ENCODE data around the gene CCDC192.

Gene CCDC192

DNA sequence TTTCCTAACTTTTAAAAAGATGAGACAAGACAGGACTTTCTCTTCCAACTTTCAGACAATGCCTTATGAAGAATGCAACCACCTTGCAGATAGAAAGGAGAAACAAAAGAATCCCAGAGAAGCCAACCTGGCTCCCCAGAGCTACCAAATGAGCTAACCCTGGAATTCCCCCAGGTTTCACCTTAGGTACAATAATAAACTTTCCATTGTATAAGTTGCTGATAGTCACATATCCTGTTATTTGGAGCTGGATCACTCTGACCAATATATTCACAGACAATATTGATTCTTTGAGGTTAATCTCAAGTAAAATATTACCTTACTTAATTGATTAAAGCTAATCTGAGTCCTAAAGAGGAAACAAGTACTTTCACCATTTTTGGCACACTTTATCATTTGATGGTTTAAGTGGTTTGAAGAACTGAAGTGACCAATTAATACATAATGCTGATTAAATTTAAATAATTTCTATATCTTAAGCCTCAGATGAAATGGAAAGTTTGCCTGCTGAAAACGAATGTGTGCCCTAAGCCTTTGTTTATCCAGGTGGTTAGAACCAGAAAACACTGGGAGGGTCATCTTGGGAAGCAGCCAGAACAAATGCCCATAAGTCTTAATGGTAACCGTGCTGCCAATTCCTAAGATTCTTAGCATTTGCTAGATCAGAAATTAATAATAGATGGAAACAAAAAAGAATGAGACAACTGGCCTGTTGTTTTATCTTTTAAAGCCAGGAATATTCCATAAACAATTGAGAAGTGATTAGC is 220.8 kb downstream of the CCDC192 start:
- H3K4me3 ChIP-seq (ENCODE audit: extremely low read depth, insufficient read depth, low read length, poor library complexity, severe bottlenecking), result no peak overlapping the region
- H3K4me1 ChIP-seq (ENCODE audit: control insufficient read depth, insufficient read depth, low read length, poor library complexity, severe bottlenecking), result no peaks in the 10 kb centered on the region
- 29 to 67% methylated on average over 1 of the region's 2 CpGs for WGBS, 2 experiments (ENCODE audit: insufficient coverage in 2 of 2)
- no peaks in the 10 kb centered on the region for H3K36me3 ChIP-seq (ENCODE audit: control insufficient read depth, insufficient read depth, low read length)
- no peak overlapping the region for H3K27ac ChIP-seq (ENCODE audit: low read depth, low read length, severe bottlenecking)
- no peaks in the 10 kb centered on the region for H3K9me3 ChIP-seq (ENCODE audit: control insufficient read depth, low read length)

DNA sequence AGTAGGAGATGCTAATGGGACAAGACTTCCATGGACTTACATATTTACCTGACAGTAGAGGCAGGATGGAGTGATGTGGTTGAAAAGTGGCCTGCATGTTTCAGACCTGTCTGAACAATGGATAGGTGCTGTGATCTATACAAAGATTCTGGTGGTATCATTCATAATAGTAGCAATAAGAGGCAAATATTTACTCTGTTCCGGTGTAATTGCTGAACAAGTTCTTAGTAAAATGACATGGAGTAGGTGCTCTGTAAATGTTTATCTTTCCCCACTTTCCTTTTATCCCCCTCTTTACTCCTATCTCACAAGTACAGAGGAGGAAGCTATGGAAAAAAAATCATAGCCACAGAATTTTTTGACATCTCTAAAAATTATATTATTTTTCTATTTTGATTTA is 221.4 kb downstream of the CCDC192 start:
- WGBS, 2 experiments (ENCODE audit: insufficient coverage in 2 of 2), result no CpG with 5 or more reads among the region's 1 CpG
- no peaks in the 10 kb centered on the region for H3K4me1 ChIP-seq (ENCODE audit: control insufficient read depth, insufficient read depth, low read length, poor library complexity, severe bottlenecking)
- H3K27ac ChIP-seq (ENCODE audit: low read depth, low read length, severe bottlenecking), result no peak overlapping the region
- no peaks in the 10 kb centered on the region for H3K36me3 ChIP-seq (ENCODE audit: control insufficient read depth, insufficient read depth, low read length)
- H3K4me3 ChIP-seq (ENCODE audit: extremely low read depth, insufficient read depth, low read length, poor library complexity, severe bottlenecking), result no peak overlapping the region
- H3K9me3 ChIP-seq (ENCODE audit: control insufficient read depth, low read length), result no peaks in the 10 kb centered on the region

DNA sequence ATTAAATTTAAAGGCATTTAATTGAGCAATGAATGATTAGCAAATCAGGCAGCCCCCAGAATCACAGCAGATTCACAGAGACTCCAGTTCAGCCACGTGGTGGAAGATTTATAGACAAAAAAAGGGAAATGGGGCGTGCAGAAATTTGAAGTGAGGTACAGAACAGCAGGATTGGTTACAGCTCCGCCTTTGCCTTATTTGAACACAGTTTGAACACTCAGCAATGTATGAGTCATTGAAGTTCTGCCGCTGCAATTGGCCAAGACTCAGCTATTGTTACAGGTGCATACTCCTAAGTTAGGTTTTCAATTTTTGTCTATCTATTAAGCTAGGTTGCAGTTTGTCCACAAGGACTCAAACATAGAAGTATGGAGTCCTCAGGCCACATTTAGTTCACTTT is 222.7 kb downstream of the CCDC192 start:
- Histone ChIP-seq H3K27ac (ENCODE audit: low read depth, low read length, severe bottlenecking) (no peak overlapping the region), H3K36me3 (ENCODE audit: control insufficient read depth, insufficient read depth, low read length) (no peaks in the 10 kb centered on the region), H3K9me3 (ENCODE audit: control insufficient read depth, low read length) (no peaks in the 10 kb centered on the region), H3K4me1 (ENCODE audit: control insufficient read depth, insufficient read depth, low read length, poor library complexity, severe bottlenecking) (no peaks in the 10 kb centered on the region), H3K4me3 (ENCODE audit: extremely low read depth, insufficient read depth, low read length, poor library complexity, severe bottlenecking) (no peak overlapping the region)
- 75 to 76% methylated on average over 3 to 4 of the region's 4 CpGs for WGBS, 2 experiments (ENCODE audit: insufficient coverage in 2 of 2)

DNA sequence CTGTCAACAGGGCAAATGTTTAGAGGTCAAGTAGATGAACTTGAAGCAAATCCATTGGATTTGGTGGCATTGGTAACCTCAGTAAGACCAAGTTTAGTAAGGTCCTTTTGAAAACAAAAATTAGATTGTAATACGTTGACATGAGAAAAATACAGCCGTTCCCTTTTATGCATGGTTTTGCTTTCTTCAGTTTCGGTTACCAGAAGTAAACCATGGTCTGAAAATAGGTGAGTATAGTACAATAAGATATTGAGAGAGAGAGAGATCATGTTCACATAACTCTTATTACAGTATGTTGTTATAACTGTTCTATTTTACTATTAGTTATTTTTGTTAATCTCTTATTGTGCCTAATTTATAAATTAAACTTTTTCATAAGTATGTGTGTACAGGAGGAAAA is 223.8 kb downstream of the CCDC192 start:
- Histone ChIP-seq H3K9me3 (ENCODE audit: control insufficient read depth, low read length) (no peaks in the 10 kb centered on the region), H3K4me3 (ENCODE audit: extremely low read depth, insufficient read depth, low read length, poor library complexity, severe bottlenecking) (no peak overlapping the region), H3K36me3 (ENCODE audit: control insufficient read depth, insufficient read depth, low read length) (no peaks in the 10 kb centered on the region), H3K27ac (ENCODE audit: low read depth, low read length, severe bottlenecking) (no peak overlapping the region), H3K4me1 (ENCODE audit: control insufficient read depth, insufficient read depth, low read length, poor library complexity, severe bottlenecking) (no peaks in the 10 kb centered on the region)
- WGBS, 2 experiments (ENCODE audit: insufficient coverage in 2 of 2), result 80 to 94% methylated on average over 2 to 3 of the region's 3 CpGs

DNA sequence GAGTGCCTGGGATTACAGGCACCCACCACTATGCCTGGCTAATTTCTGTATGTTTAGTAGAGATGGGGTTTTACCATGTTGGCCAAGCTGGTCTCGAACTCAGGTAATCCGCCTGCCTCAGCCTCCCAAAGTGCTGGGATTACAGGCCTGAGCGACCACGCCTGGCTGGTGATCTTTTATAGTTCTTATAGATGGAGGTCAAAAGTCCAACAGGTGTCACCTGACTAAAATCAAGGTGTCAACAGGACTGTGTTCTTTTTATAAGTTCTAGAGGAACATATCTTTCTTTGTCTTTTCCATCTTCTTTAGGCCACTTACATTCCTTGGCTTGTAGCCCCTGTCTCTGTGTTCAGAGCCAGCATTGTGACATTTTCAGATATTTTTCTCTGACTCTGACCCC is 224.9 kb downstream of the CCDC192 start:
- Histone ChIP-seq H3K4me1 (ENCODE audit: control insufficient read depth, insufficient read depth, low read length, poor library complexity, severe bottlenecking) (no peaks in the 10 kb centered on the region), H3K9me3 (ENCODE audit: control insufficient read depth, low read length) (no peaks in the 10 kb centered on the region), H3K36me3 (ENCODE audit: control insufficient read depth, insufficient read depth, low read length) (no peaks in the 10 kb centered on the region), H3K4me3 (ENCODE audit: extremely low read depth, insufficient read depth, low read length, poor library complexity, severe bottlenecking) (no peak overlapping the region), H3K27ac (ENCODE audit: low read depth, low read length, severe bottlenecking) (no peak overlapping the region)
- WGBS, 2 experiments (ENCODE audit: insufficient coverage in 2 of 2), result 85 to 91% methylated on average over 4 of the region's 4 CpGs

DNA sequence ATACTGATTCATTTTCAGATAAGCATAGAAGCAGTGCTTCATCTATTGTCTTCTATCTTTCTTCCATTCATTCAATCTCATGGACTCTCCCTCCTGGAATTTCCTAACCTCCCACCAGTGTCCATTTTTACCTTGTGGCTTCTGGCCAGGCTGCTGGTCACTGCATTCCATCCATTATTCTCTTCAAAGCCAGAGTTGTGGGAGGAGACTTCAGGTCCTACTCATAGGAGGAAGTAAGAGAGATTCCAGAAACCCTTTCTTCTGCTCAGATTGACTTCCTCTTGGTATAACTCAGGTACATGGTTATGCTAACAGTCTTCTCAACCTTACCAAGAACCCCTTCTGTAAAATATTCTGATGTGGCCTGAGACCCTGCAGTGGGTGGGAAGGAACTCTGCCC is 227.1 kb downstream of the CCDC192 start:
- H3K4me3 ChIP-seq (ENCODE audit: extremely low read depth, insufficient read depth, low read length, poor library complexity, severe bottlenecking), result no peak overlapping the region
- H3K4me1 ChIP-seq (ENCODE audit: control insufficient read depth, insufficient read depth, low read length, poor library complexity, severe bottlenecking), result peaks cover 8% of the 10 kb centered on the region
- H3K27ac ChIP-seq (ENCODE audit: low read depth, low read length, severe bottlenecking), result no peak overlapping the region
- H3K9me3 ChIP-seq (ENCODE audit: control insufficient read depth, low read length), result no peaks in the 10 kb centered on the region
- no peaks in the 10 kb centered on the region for H3K36me3 ChIP-seq (ENCODE audit: control insufficient read depth, insufficient read depth, low read length)

DNA sequence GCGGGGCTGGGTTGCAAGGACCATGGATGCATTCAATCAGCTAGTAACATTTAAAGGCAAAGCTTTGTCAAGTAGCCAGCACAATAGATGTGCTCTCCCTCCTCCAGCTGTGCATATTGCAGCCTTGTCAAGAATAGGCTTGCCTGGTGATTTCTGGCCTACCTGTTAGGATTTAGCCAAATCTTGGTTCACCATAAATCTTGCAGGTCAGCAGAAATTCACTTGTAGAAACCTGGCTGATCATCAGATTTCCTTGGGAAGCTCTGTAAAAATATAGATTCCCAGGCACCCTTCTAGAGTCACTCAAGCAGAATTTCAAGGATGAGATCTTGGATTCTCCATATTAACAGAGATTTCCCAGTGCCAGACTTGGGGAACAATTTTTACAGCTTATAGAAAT is 228.2 kb downstream of the CCDC192 start:
- H3K27ac ChIP-seq (ENCODE audit: low read depth, low read length, severe bottlenecking), result no peak overlapping the region
- no peaks in the 10 kb centered on the region for H3K36me3 ChIP-seq (ENCODE audit: control insufficient read depth, insufficient read depth, low read length)
- WGBS, 2 experiments (ENCODE audit: insufficient coverage in 2 of 2), result 86% methylated on average over 1 of the region's 1 CpG
- H3K9me3 ChIP-seq (ENCODE audit: control insufficient read depth, low read length), result no peaks in the 10 kb centered on the region
- peaks cover 11% of the 10 kb centered on the region for H3K4me1 ChIP-seq (ENCODE audit: control insufficient read depth, insufficient read depth, low read length, poor library complexity, severe bottlenecking)
- no peak overlapping the region for H3K4me3 ChIP-seq (ENCODE audit: extremely low read depth, insufficient read depth, low read length, poor library complexity, severe bottlenecking)

DNA sequence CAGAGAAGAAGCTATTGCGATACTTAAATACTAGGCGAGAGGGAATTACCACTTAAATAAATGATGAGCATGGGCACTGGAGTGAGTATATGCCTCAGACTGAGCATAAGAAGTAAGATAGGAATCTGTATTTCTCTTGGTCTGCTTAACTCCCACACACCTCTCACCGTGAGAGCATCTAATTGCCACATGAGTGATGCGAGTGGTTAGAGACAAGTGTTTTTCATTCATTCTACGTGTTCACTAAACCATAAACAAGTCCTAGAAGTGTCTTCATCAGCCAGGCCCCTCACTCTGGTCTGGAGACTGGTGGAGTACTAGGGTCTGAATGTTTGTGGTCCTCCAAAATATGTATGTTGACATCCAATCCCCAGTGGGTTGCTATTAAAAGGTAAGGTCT is 230.2 kb downstream of the CCDC192 start:
- Histone ChIP-seq H3K36me3 (ENCODE audit: control insufficient read depth, insufficient read depth, low read length) (no peaks in the 10 kb centered on the region), H3K27ac (ENCODE audit: low read depth, low read length, severe bottlenecking) (no peak overlapping the region)
- WGBS, 2 experiments (ENCODE audit: insufficient coverage in 2 of 2), result 69 to 80% methylated on average over 1 to 2 of the region's 5 CpGs

DNA sequence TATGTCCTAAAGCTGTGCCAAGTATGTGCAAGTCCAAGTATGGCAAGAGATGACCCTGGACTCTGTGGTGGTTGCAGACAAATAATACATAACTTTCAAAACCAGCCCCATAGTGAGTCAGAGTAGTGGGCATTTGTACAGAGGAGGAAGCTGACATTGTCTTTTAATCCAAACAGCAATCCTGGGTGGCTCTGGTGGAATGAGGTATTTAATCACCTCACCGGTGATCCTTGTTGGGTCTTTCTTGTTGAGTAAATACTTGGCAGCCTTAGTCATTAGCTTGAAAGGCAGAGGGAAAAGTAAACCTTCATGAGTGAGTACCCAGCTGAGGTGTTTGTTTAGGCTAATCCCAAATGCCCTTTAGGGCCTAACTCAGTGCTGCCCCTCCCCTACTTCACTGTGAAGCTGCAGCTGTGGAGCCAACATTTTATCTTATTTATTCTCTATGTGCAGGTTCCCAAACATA is 231.6 kb downstream of the CCDC192 start:
- WGBS, 2 experiments (ENCODE audit: insufficient coverage in 2 of 2), result no CpG with 5 or more reads among the region's 1 CpG
- H3K27ac ChIP-seq (ENCODE audit: low read depth, low read length, severe bottlenecking), result no peak overlapping the region
- peaks cover 11% of the 10 kb centered on the region for H3K4me1 ChIP-seq (ENCODE audit: control insufficient read depth, insufficient read depth, low read length, poor library complexity, severe bottlenecking)
- no peaks in the 10 kb centered on the region for H3K36me3 ChIP-seq (ENCODE audit: control insufficient read depth, insufficient read depth, low read length)
- no peaks in the 10 kb centered on the region for H3K9me3 ChIP-seq (ENCODE audit: control insufficient read depth, low read length)
- no peak overlapping the region for H3K4me3 ChIP-seq (ENCODE audit: extremely low read depth, insufficient read depth, low read length, poor library complexity, severe bottlenecking)

More for the DNA sequence above, 230.2 kb downstream of the CCDC192 start:
- Histone ChIP-seq H3K4me3 (ENCODE audit: extremely low read depth, insufficient read depth, low read length, poor library complexity, severe bottlenecking) (no peak overlapping the region), H3K9me3 (ENCODE audit: control insufficient read depth, low read length) (no peaks in the 10 kb centered on the region), H3K4me1 (ENCODE audit: control insufficient read depth, insufficient read depth, low read length, poor library complexity, severe bottlenecking) (peaks cover 11% of the 10 kb centered on the region)

DNA sequence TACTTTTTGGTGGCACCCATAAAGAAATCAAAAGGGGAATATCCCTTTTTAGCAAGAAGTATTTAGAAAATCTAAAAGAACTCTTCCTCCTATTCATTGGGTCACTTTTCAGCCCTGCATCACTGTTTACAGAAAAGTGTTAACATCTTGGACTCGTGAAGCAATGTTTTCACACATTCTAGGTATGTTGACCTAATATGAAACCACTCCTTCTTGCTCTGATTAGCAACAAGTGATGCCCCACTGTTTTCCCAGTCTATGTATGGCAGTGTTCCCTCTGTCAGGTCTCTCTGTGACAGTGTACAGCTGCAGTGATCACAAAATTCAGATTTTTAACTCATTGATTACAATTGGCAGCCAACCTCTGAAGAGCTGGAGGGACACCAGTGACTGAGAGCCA is 232.2 kb downstream of the CCDC192 start:
- Histone ChIP-seq H3K36me3 (ENCODE audit: control insufficient read depth, insufficient read depth, low read length) (no peaks in the 10 kb centered on the region), H3K4me3 (ENCODE audit: extremely low read depth, insufficient read depth, low read length, poor library complexity, severe bottlenecking) (no peak overlapping the region), H3K4me1 (ENCODE audit: control insufficient read depth, insufficient read depth, low read length, poor library complexity, severe bottlenecking) (peaks cover 11% of the 10 kb centered on the region), H3K27ac (ENCODE audit: low read depth, low read length, severe bottlenecking) (no peak overlapping the region), H3K9me3 (ENCODE audit: control insufficient read depth, low read length) (no peaks in the 10 kb centered on the region)
- WGBS, 2 experiments (ENCODE audit: insufficient coverage in 2 of 2), result 85 to 100% methylated on average over 1 of the region's 1 CpG

DNA sequence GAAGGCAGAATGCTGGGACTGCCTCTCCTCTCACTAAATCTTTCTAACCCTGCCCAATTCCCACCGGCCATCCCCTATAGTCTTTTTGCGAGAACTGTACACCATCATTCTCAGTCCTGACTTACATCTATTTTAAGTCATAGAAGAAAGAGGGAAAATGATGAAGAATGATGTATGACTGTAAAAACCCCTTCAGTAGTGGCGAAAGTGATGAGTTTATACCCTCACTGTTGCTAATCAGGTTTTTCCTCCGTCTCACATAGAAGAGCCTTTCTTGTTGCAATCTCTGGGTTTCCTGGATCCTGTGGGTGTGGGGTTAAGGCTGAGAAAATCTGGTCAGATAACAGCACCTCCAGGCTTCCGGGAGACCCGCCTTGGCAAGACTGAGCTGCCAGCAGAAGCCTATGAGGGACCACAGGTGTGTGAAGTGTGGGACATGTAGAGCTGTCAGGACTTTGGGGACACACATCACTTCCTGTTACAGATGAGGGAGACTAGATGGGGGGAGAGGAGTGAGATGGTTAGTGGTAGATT is 233.3 kb downstream of the CCDC192 start:
- H3K4me3 ChIP-seq (ENCODE audit: extremely low read depth, insufficient read depth, low read length, poor library complexity, severe bottlenecking), result no peak overlapping the region
- 95 to 97% methylated on average over 4 of the region's 6 CpGs for WGBS, 2 experiments (ENCODE audit: insufficient coverage in 2 of 2)
- H3K9me3 ChIP-seq (ENCODE audit: control insufficient read depth, low read length), result no peaks in the 10 kb centered on the region
- no peak overlapping the region for H3K27ac ChIP-seq (ENCODE audit: low read depth, low read length, severe bottlenecking)
- peaks cover 11% of the 10 kb centered on the region for H3K4me1 ChIP-seq (ENCODE audit: control insufficient read depth, insufficient read depth, low read length, poor library complexity, severe bottlenecking)
- H3K36me3 ChIP-seq (ENCODE audit: control insufficient read depth, insufficient read depth, low read length), result no peaks in the 10 kb centered on the region

All from mesodermal cell (in vitro differentiated cells).